ENCODE results near the gene TECPR1. TPM values are rescaled to one million over a fixed set of nuclear protein-coding genes. Genes with fewer than 3 reads are reported as not detected.

The TECPR1 gene
- total and polyA plus RNA-seq, 2 of the 8 experiments (the other 6 are each of a cell fraction or from before 2014, with no cell fraction given): 1.3 to 11.1 TPM

- no peak overlapping the region for H4K8ac ChIP-seq (ENCODE audit: extremely low read depth, insufficient read depth, low read length)
- no peak overlapping the region for H2BK120ac ChIP-seq (replicated peaks; ENCODE audit: low read depth, low read length)
- H3K4me1 ChIP-seq (replicated peaks in 1 of 4; ENCODE audit: control insufficient read depth in 3 of 4, insufficient read depth in 4 of 4, low read length in 3 of 4): no peaks in the 10 kb centered on the region
- H2BK5ac ChIP-seq (ENCODE audit: low read depth, low read length): no peak overlapping the region
- DNase-seq (ENCODE audit: low read depth in 1 of 2, low spot score in 2 of 2): no peak
- FAIRE-seq: no peak
- peaks cover 0 to 15% (median 0%) of the 10 kb centered on the region in 4 experiments; a peak in 4 of 8 replicates for H3K36me3 ChIP-seq (ENCODE audit: control insufficient read depth in 2 of 4, insufficient read depth in 4 of 4, low read length in 3 of 4)
- TF ChIP-seq NANOG (IDR thresholded peaks at IDR 0.05; ENCODE audit: insufficient read depth, low read depth, low read length, poor library complexity, severe bottlenecking) (no peak), SUZ12 (IDR thresholded peaks at IDR 0.05; ENCODE audit: low read length) (no peak), SIN3A (conservative IDR thresholded peaks at IDR 0.05 in 1 of 2, IDR thresholded peaks at IDR 0.05 in 1 of 2; ENCODE audit: low read depth in 1 of 2, low read length in 2 of 2) (no peak), KDM5A (IDR thresholded peaks at IDR 0.05; ENCODE audit: low read length) (no peak), KDM1A (IDR thresholded peaks at IDR 0.05; ENCODE audit: borderline replicate concordance, low read length) (no peak), EGR1 (IDR thresholded peaks at IDR 0.05; ENCODE audit: borderline replicate concordance, low read depth, low read length) (no peak), POU5F1 (IDR thresholded peaks at IDR 0.05; ENCODE audit: low read depth, low read length) (no peak), BCL11A (IDR thresholded peaks at IDR 0.05; ENCODE audit: low read depth in 2 of 2, low read length in 2 of 2) (no peak), RBBP5 (IDR thresholded peaks at IDR 0.05; ENCODE audit: borderline replicate concordance, low read depth, low read length) (no peak), POLR2AphosphoS5 (IDR thresholded peaks at IDR 0.05; ENCODE audit: low read depth, low read length) (no peak)
- 95% methylated on average over 18 of the region's 18 CpGs; no CpG with 5 or more reads in 1 of the 2 experiments for WGBS, 2 experiments (ENCODE audit: extremely low coverage in 1 of 2, insufficient coverage in 1 of 2, insufficient read length in 1 of 2, insufficient replicate concordance in 2 of 2, low coverage in 1 of 2, low lambda C conversion rate in 2 of 2, missing lambda C conversion rate in 1 of 2)
- ChIA-PET POLR2A (ENCODE audit: partially characterized antibody) (interaction anchor here (0.9 kb wide), 1 partner anchor 26 kb away, joined by 3 read pairs; no protein-coding TSS in a partner anchor), CTCF (ENCODE audit: partially characterized antibody) (interaction anchor here (0.6 to 1.4 kb wide), 4 partner anchors 21 to 1552 kb away, joined by 3 to 7 read pairs (median 4); no protein-coding TSS in a partner anchor)
- no peak overlapping the region for H2BK15ac ChIP-seq (ENCODE audit: low read length)
- H3K14ac ChIP-seq (ENCODE audit: insufficient read length): no peak overlapping the region
- H3K23me2 ChIP-seq (ENCODE audit: low read depth, low read length): no peaks in the 10 kb centered on the region; the same call in 1 of the 2 replicates
- H2AFZ ChIP-seq (ENCODE audit: low read length): no peak overlapping the region
- no peak overlapping the region for H2BK20ac ChIP-seq (ENCODE audit: low read length)
- no peaks in the 10 kb centered on the region for H3K9me3 ChIP-seq (ENCODE audit: insufficient read depth in 2 of 2, low read depth in 1 of 2, low read length in 1 of 2)
- H2AK5ac ChIP-seq (ENCODE audit: low read depth, low read length): no peak overlapping the region
- H3K4ac ChIP-seq (replicated peaks; ENCODE audit: insufficient read length, low read depth, low read length): no peak overlapping the region
- no peak overlapping the region for H2BK12ac ChIP-seq (ENCODE audit: low read depth, low read length)
- H3K27ac ChIP-seq (ENCODE audit: low read depth, low read length): no peak overlapping the region
- no peaks in the 10 kb centered on the region; the same call in 1 of the 2 replicates for H3K79me1 ChIP-seq (ENCODE audit: low read depth, low read length)
- no peak overlapping the region for H4K5ac ChIP-seq (ENCODE audit: insufficient read length, low read depth, low read length)
- H4K20me1 ChIP-seq (replicated peaks in 1 of 2; ENCODE audit: control insufficient read depth in 1 of 2, insufficient read depth in 2 of 2, low read length in 2 of 2): peaks cover 0 to 5% of the 10 kb centered on the region in 2 experiments
- no peak overlapping the region for H3K9ac ChIP-seq (replicated peaks in 1 of 4; ENCODE audit: extremely low read depth in 1 of 4, low read depth in 3 of 4, low read length in 3 of 4)
- no peak overlapping the region for H3K56ac ChIP-seq (replicated peaks; ENCODE audit: insufficient read length, low read depth, low read length)
- no peak overlapping the region for H4K91ac ChIP-seq (replicated peaks; ENCODE audit: insufficient read length, low read length)
- no peak overlapping the region for H3K4me3 ChIP-seq (ENCODE audit: extremely low read depth in 1 of 4, insufficient read depth in 2 of 4, low read depth in 3 of 4, low read length in 4 of 4)
- H3K27me3 ChIP-seq (replicated peaks in 1 of 4; ENCODE audit: control insufficient read depth in 3 of 4, extremely low read depth in 1 of 4, insufficient read depth in 3 of 4, low read length in 3 of 4): no peaks in the 10 kb centered on the region
- no peak overlapping the region for H3K23ac ChIP-seq (ENCODE audit: insufficient read length)
- peaks cover 0 to 11% of the 10 kb centered on the region in 2 experiments; a peak in 3 of 4 replicates for H3K79me2 ChIP-seq (ENCODE audit: control insufficient read depth in 1 of 2, insufficient read depth in 2 of 2, low read length in 2 of 2)
- no peak overlapping the region for H3K4me2 ChIP-seq (ENCODE audit: insufficient read depth in 1 of 2, low read depth in 2 of 2, low read length in 2 of 2)
- H3K18ac ChIP-seq (ENCODE audit: extremely low read depth, low read length): no peak overlapping the region
Measured at GRCh38 chr7:98203964-98204605, 47.9 kb downstream of the TECPR1 start.
